HG03565 (cell line): Measurements from ENCODE around the gene JADE2.
"Not testable (repeated sequence)": the region's sequence is repeated elsewhere in the genome, so short reads cannot be mapped to it uniquely, and the experiment has no call there.

ENCODE experiments used
- ATAC-seq: cut with Tn5 transposase; IDR thresholded peaks from one replicate; pipeline ENCODE4 v1.9.1; 2021; ENCODE audit warnings: mild to moderate bottlenecking, moderate library complexity; ENCODE audit not compliant: unreplicated experiment

Gene JADE2

GRCh38 chr5:134524826-134525682, at the start of gene JADE2:
JADE2 (plus strand) TSS chr5:134525670; CDS start chr5:134535858, 10,188 bp downstream.
- ATAC-seq = no peak

- ATAC-seq = no peak
Measured at GRCh38 chr5:134477462-134478245, 47.8 kb upstream of the JADE2 start.

GRCh38 chr5:134479839-134480238, 45.6 kb upstream of the JADE2 start:
- no peak for ATAC-seq

- no peak for ATAC-seq
Measured at GRCh38 chr5:134489227-134489944, 36.1 kb upstream of the JADE2 start.

GRCh38 chr5:134490255-134490924, 35.1 kb upstream of the JADE2 start:
- no peak for ATAC-seq

- ATAC-seq = no peak
Measured at GRCh38 chr5:134490925-134491271, 34.6 kb upstream of the JADE2 start.

- no peak for ATAC-seq
Measured at GRCh38 chr5:134491841-134492442, 33.5 kb upstream of the JADE2 start.

GRCh38 chr5:134492568-134492967, 32.9 kb upstream of the JADE2 start:
- no peak for ATAC-seq

- no peak for ATAC-seq
Measured at GRCh38 chr5:134493461-134494055, 31.9 kb upstream of the JADE2 start.

- ATAC-seq = no peak
Measured at GRCh38 chr5:134494780-134495179, 30.7 kb upstream of the JADE2 start.

- ATAC-seq = not testable (repeated sequence)
Measured at GRCh38 chr5:134499905-134500304, 25.6 kb upstream of the JADE2 start.

GRCh38 chr5:134500699-134501430, 24.6 kb upstream of the JADE2 start:
- no peak for ATAC-seq

- no peak for ATAC-seq
Measured at GRCh38 chr5:134502259-134502658, 23.2 kb upstream of the JADE2 start.

- ATAC-seq = peak; percentile 75
Measured at GRCh38 chr5:134503088-134503936, 22.2 kb upstream of the JADE2 start.

GRCh38 chr5:134503937-134504437, 21.5 kb upstream of the JADE2 start:
- ATAC-seq = no peak

GRCh38 chr5:134504629-134505300, 20.7 kb upstream of the JADE2 start:
- ATAC-seq = no peak
